ENCODE results near the gene SLC7A14. TPM values are rescaled to one million over a fixed set of nuclear protein-coding genes. Genes with fewer than 3 reads are reported as not detected.

Gene SLC7A14
- total and polyA plus RNA-seq, 2 of the 4 experiments (the other 2 are of a cell fraction) = 2.7 to 6.8 TPM

DNA sequence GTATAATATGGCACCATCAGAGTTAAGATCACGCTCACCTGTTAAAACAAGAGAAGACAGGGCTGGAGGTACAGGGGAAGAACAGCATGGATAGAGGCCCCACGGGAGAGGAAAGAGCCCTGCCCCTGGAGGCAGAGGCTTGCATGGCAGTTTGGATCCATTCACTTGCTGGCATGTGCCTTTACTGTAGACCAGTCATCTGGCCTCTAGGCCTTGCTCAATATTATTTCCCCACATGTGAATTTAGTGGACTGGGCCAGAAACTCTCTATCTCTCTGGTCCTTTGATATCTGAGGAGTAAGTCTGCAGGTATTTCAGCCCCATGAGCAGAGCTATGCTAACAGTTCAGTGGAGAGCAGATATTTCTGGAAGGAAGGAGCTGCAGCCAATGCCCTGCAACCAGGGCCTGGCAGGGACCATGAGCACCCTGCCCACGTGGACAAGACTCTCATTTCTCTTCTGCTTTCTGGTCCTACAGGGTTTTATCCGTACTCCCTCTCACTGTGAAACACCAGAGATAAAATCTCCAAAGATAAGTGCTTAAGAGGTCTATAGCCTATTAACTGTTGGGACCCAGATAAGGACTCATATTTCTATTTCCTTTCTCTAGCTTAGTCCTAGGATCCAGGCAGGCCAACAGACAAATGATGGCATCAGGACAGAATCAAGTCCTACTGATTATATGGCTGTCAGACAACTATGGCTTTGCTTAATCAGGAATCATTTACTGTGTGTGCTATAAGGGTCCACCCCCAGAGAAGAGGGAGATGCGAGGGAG is 102.2 kb downstream of the SLC7A14 start:
- CTCF ChIA-PET = no interaction called here
- dilution Hi-C loops (cut with HindIII; ENCODE audit: low sequenced_read_pairs, unreplicated experiment) = no loop called here

More for the DNA sequence above, 102.2 kb downstream of the SLC7A14 start:
- no peak overlapping the region for H3K23ac ChIP-seq (ENCODE audit: low read depth, low read length)
- no peak overlapping the region for H3K9ac ChIP-seq (ENCODE audit: low read depth, low read length)
- no peak overlapping the region for H3K4ac ChIP-seq (ENCODE audit: low read depth, low read length)
- no peak overlapping the region for H3K18ac ChIP-seq (ENCODE audit: low read depth, low read length)
- H3K27ac ChIP-seq (ENCODE audit: insufficient read depth, low read length) = no peak overlapping the region
- H3K9me3 ChIP-seq (ENCODE audit: control insufficient read depth, insufficient read depth, low read length) = no peaks in the 10 kb centered on the region
- H3K4me1 ChIP-seq (ENCODE audit: control insufficient read depth, insufficient read depth, low read length) = no peaks in the 10 kb centered on the region; the same call in 1 of the 2 replicates
- no peak overlapping the region for H2BK5ac ChIP-seq (ENCODE audit: low read depth, low read length, poor library complexity, severe bottlenecking)
- BruUV-seq (replicated peaks) = no TSS peak
- peaks cover 2% of the 10 kb centered on the region; the same call in 1 of the 2 replicates for H3K27me3 ChIP-seq (ENCODE audit: control insufficient read depth, insufficient read depth, low read length)
- TF ChIP-seq, protein P1, sequence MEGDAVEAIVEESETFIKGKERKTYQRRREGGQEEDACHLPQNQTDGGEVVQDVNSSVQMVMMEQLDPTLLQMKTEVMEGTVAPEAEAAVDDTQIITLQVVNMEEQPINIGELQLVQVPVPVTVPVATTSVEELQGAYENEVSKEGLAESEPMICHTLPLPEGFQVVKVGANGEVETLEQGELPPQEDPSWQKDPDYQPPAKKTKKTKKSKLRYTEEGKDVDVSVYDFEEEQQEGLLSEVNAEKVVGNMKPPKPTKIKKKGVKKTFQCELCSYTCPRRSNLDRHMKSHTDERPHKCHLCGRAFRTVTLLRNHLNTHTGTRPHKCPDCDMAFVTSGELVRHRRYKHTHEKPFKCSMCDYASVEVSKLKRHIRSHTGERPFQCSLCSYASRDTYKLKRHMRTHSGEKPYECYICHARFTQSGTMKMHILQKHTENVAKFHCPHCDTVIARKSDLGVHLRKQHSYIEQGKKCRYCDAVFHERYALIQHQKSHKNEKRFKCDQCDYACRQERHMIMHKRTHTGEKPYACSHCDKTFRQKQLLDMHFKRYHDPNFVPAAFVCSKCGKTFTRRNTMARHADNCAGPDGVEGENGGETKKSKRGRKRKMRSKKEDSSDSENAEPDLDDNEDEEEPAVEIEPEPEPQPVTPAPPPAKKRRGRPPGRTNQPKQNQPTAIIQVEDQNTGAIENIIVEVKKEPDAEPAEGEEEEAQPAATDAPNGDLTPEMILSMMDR (conservative IDR thresholded peaks at IDR 0.05; ENCODE audit: low read depth, low read length) = 0 out of 2 replicates have a peak, but pooled peaks have one; percentile 6
- TF ChIP-seq BHLHE40 (IDR thresholded peaks at IDR 0.05; ENCODE audit: low read depth, low read length) = no peak
- no CpG with 5 or more reads among the region's 5 CpGs for WGBS, 2 experiments (ENCODE audit: extremely low coverage in 2 of 2, insufficient read length in 1 of 2)
- POLR2A ChIA-PET (ENCODE audit: unreplicated experiment) = no interaction called here
- H3K9me1 ChIP-seq (ENCODE audit: insufficient read depth, low read length) = 0 out of 2 replicates have a peak, but pooled peaks cover 3% of the 10 kb centered on the region
- H3K36me3 ChIP-seq (ENCODE audit: control insufficient read depth, insufficient read depth, low read length) = no peaks in the 10 kb centered on the region
- no peaks in the 10 kb centered on the region for H3K79me1 ChIP-seq (ENCODE audit: low read depth in 1 of 2, low read length in 2 of 2)
- H4K8ac ChIP-seq (ENCODE audit: low read depth in 2 of 2, low read length in 2 of 2) = no peak overlapping the region
- H2AK9ac ChIP-seq (replicated peaks; ENCODE audit: low read depth, low read length, poor library complexity) = no peak overlapping the region
- in situ Hi-C loops (cut with MboI; ENCODE audit: low sequenced_read_pairs) (no loop called here), intact Hi-C loops (cut with micrococcal nuclease) (no loop called here)
- no peak overlapping the region for H3K4me3 ChIP-seq (ENCODE audit: insufficient read depth, low read depth, low read length)
- H3K56ac ChIP-seq (ENCODE audit: extremely low read depth, insufficient read depth, low read length) = no peak overlapping the region
- H4K20me1 ChIP-seq (ENCODE audit: insufficient read depth, low read length) = no peaks in the 10 kb centered on the region
- H2BK15ac ChIP-seq (ENCODE audit: low read depth, low read length) = no peak overlapping the region
- ATAC-seq (ENCODE audit: low read depth) (peak; percentile 21; the same call in 1 of the 2 replicates), DNase-seq (no peak)
- no peak overlapping the region for H2AK5ac ChIP-seq (ENCODE audit: low read depth, low read length)
- no peak overlapping the region for H2BK20ac ChIP-seq (ENCODE audit: low read depth, low read length)
- H3K14ac ChIP-seq (replicated peaks; ENCODE audit: low read depth, low read length) = no peak overlapping the region
- H4K5ac ChIP-seq (ENCODE audit: low read depth, low read length) = no peak overlapping the region
- H2AFZ ChIP-seq (replicated peaks; ENCODE audit: low read length, poor library complexity) = no peak overlapping the region
- no peak overlapping the region for H2BK120ac ChIP-seq (ENCODE audit: low read depth, low read length)
- no peak overlapping the region for H3K4me2 ChIP-seq (ENCODE audit: low read depth, low read length)
- H4K91ac ChIP-seq (ENCODE audit: insufficient read depth, low read depth, low read length) = no peak overlapping the region

Measured in IMR-90 (cell line).